Measurements from ENCODE around the gene PAX8.

PAX8 gene

DNA sequence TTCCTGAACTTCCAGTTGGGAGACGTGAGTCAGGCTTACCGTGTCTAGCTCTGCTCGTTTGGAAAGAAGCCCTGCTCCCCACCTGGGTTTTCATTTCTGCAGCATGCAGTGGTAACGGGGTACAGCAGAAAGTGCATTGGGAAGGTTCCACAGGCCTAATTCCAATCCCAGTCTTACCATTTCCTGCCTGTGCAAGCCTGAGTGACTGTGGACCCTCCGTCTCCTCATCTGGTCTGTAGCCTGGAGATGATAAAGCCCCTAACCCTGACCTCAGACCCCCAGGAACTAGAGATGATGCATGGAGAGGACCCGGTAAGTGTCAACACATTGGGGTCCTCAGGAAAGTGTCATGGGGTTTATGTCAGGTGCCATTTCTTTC, 110.8 kb downstream of the PAX8 start:
- no peaks in the 10 kb centered on the region for H3K79me2 ChIP-seq (ENCODE audit: low read length)
- H3K9ac ChIP-seq (ENCODE audit: low read length) = no peak overlapping the region
- TF ChIP-seq EZH2phosphoT487 (IDR thresholded peaks at IDR 0.05; ENCODE audit: low read depth) = no peak
- TF ChIP-seq, protein P1, sequence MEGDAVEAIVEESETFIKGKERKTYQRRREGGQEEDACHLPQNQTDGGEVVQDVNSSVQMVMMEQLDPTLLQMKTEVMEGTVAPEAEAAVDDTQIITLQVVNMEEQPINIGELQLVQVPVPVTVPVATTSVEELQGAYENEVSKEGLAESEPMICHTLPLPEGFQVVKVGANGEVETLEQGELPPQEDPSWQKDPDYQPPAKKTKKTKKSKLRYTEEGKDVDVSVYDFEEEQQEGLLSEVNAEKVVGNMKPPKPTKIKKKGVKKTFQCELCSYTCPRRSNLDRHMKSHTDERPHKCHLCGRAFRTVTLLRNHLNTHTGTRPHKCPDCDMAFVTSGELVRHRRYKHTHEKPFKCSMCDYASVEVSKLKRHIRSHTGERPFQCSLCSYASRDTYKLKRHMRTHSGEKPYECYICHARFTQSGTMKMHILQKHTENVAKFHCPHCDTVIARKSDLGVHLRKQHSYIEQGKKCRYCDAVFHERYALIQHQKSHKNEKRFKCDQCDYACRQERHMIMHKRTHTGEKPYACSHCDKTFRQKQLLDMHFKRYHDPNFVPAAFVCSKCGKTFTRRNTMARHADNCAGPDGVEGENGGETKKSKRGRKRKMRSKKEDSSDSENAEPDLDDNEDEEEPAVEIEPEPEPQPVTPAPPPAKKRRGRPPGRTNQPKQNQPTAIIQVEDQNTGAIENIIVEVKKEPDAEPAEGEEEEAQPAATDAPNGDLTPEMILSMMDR (IDR thresholded peaks at IDR 0.05; ENCODE audit: low read depth, low read length) = no peak
- no peak overlapping the region for H2AFZ ChIP-seq (ENCODE audit: low read depth, low read length)
- H3K4me2 ChIP-seq (ENCODE audit: low read length) = no peak overlapping the region
- H3K4me3 ChIP-seq (ENCODE audit: low read length) = no peak overlapping the region
- H4K20me1 ChIP-seq (ENCODE audit: insufficient read depth, low read length) = no peaks in the 10 kb centered on the region
- no peaks in the 10 kb centered on the region for H3K27me3 ChIP-seq (ENCODE audit: low read depth, low read length)
- H3K27ac ChIP-seq (ENCODE audit: low read length) = no peak overlapping the region
- H3K4me1 ChIP-seq (ENCODE audit: low read length) = peaks cover 13% of the 10 kb centered on the region
- H3K36me3 ChIP-seq (replicated peaks; ENCODE audit: low read depth, low read length) = peaks cover 9% of the 10 kb centered on the region
- no peaks in the 10 kb centered on the region for H3K9me3 ChIP-seq (ENCODE audit: insufficient read depth, low read length)

DNA sequence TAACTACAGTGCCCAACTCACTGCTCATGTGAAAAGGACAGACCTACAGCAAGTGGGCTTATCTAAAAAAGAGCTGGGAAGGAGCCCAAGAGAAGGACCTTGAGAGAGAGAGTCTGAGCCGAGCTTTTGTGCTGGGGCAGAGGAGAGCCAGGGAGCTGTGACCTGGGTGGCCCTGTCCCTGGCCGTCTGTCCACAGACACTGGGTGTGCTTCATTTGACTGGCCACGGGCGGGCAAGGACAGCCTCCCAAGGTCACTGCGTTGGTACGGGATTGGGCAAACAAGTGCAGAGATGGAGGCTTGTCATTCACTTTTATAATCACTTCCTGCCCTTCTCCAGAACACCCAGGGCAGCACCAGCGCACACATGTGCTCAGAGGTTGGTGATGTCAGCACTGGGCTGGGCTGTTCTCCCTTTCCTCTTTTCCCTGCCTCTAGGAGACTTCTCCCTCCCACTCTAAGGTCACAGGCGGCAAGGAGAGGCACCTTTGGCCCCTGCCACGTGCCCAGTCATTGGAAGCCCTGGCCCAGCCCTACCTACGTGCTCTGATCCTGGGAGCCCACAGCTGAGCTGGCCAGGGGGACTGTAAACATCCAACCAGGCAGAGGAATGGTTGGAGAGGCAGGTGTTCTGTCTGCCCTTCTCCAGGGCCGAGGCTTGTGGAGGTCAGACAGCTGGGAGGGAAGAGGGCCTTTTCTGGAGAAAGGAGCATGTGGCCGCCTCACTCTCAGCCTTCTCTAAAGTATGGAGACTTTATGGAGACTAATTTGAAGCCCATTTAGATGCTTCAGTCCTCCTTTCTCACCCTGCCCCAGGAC, 111.4 kb downstream of the PAX8 start:
- Histone ChIP-seq H3K27me3 (ENCODE audit: low read depth, low read length) (no peaks in the 10 kb centered on the region), H3K36me3 (replicated peaks; ENCODE audit: low read depth, low read length) (peaks cover 9% of the 10 kb centered on the region), H3K4me1 (ENCODE audit: low read length) (peaks cover 11% of the 10 kb centered on the region), H3K9me3 (ENCODE audit: insufficient read depth, low read length) (no peaks in the 10 kb centered on the region), H3K79me2 (ENCODE audit: low read length) (no peaks in the 10 kb centered on the region), H3K4me3 (ENCODE audit: low read length) (no peak overlapping the region), H3K4me2 (ENCODE audit: low read length) (no peak overlapping the region), H2AFZ (ENCODE audit: low read depth, low read length) (no peak overlapping the region), H3K27ac (ENCODE audit: low read length) (no peak overlapping the region), H4K20me1 (ENCODE audit: insufficient read depth, low read length) (no peaks in the 10 kb centered on the region), H3K9ac (ENCODE audit: low read length) (no peak overlapping the region)
- TF ChIP-seq, protein P1 (IDR thresholded peaks at IDR 0.05; ENCODE audit: low read depth, low read length) = no peak

DNA sequence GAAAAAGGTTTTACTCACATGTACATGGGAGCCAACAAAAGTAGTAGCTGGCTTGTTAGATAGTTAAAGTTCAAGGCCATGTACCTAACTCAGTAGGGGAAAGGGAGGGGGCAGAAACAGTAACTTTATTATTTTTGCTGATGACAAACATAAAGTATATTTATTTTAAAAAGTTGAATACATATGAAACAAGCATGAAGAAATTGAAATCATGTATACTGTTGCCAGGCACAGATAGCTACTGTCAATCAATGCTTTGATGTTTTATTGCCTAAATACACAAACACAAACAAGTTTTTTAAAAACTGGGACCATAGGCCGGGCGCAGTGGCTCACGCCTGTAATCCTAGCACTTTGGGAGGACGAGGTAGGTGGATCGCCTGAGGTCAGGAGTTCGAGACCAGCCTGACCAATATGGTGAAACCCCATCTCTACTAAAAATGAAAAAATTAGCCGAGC, 112.5 kb downstream of the PAX8 start:
- Histone ChIP-seq H3K4me1 (ENCODE audit: low read length) (peaks cover 3% of the 10 kb centered on the region), H2AFZ (ENCODE audit: low read depth, low read length) (no peak overlapping the region), H3K9me3 (ENCODE audit: insufficient read depth, low read length) (no peaks in the 10 kb centered on the region), H3K27me3 (ENCODE audit: low read depth, low read length) (no peaks in the 10 kb centered on the region), H3K79me2 (ENCODE audit: low read length) (no peaks in the 10 kb centered on the region), H4K20me1 (ENCODE audit: insufficient read depth, low read length) (no peaks in the 10 kb centered on the region), H3K9ac (ENCODE audit: low read length) (no peak overlapping the region), H3K4me3 (ENCODE audit: low read length) (no peak overlapping the region), H3K36me3 (replicated peaks; ENCODE audit: low read depth, low read length) (peaks cover 3% of the 10 kb centered on the region), H3K4me2 (ENCODE audit: low read length) (no peak overlapping the region), H3K27ac (ENCODE audit: low read length) (no peak overlapping the region)
- TF ChIP-seq, protein P1 (IDR thresholded peaks at IDR 0.05; ENCODE audit: low read depth, low read length) = no peak
- TF ChIP-seq EZH2phosphoT487 (IDR thresholded peaks at IDR 0.05; ENCODE audit: low read depth) = no peak
